GM21367 (cell line): Measurements from ENCODE around the gene NT5C3A.
"Not testable (repeated sequence)": the region's sequence is repeated elsewhere in the genome, so short reads cannot be mapped to it uniquely, and the experiment has no call there.

Experiments
- ATAC-seq: cut with Tn5 transposase; IDR thresholded peaks from one replicate; pipeline ENCODE4 v1.9.1; 2021; ENCODE audit not compliant: unreplicated experiment

The NT5C3A gene

GRCh38 chr7:33062023-33062781 is at the start of gene NT5C3A:
NT5C3A (minus strand) TSS chr7:33062776; CDS start chr7:33062705, 71 bp downstream.
- peak; percentile 35 for ATAC-seq

- no peak for ATAC-seq
Observed at GRCh38 chr7:33111614-33112013, 49.0 kb upstream of the NT5C3A start.

- ATAC-seq = no peak
Observed at GRCh38 chr7:33109758-33110238, 47.2 kb upstream of the NT5C3A start.

- peak; percentile 89 for ATAC-seq
Observed at GRCh38 chr7:33109005-33109757, 46.6 kb upstream of the NT5C3A start, which contains the start of gene RP9. RP9 (minus strand) TSS chr7:33109404; CDS start chr7:33109372, 32 bp downstream.

- no peak for ATAC-seq
Observed at GRCh38 chr7:33108554-33109004, 46.0 kb upstream of the NT5C3A start.

- peak; percentile 41 for ATAC-seq
Observed at GRCh38 chr7:33107136-33108066, 44.8 kb upstream of the NT5C3A start.

GRCh38 chr7:33101906-33102305 is 39.3 kb upstream of the NT5C3A start:
- no peak for ATAC-seq

GRCh38 chr7:33100770-33101169 is 38.2 kb upstream of the NT5C3A start:
- no peak for ATAC-seq

GRCh38 chr7:33099154-33099940 is 36.8 kb upstream of the NT5C3A start:
- no peak for ATAC-seq

- not testable (repeated sequence) for ATAC-seq
Observed at GRCh38 chr7:33094745-33095275, 32.2 kb upstream of the NT5C3A start.

- ATAC-seq = no peak
Observed at GRCh38 chr7:33093266-33093665, 30.7 kb upstream of the NT5C3A start.

- no peak for ATAC-seq
Observed at GRCh38 chr7:33091641-33092191, 29.1 kb upstream of the NT5C3A start.

GRCh38 chr7:33091111-33091531 is 28.5 kb upstream of the NT5C3A start:
- no peak for ATAC-seq

GRCh38 chr7:33089142-33089541 is 26.6 kb upstream of the NT5C3A start:
- no peak for ATAC-seq

GRCh38 chr7:33087858-33088257 is 25.3 kb upstream of the NT5C3A start:
- no peak for ATAC-seq

- ATAC-seq = no peak
Observed at GRCh38 chr7:33087356-33087755, 24.8 kb upstream of the NT5C3A start.

- no peak for ATAC-seq
Observed at GRCh38 chr7:33079763-33080690, 17.5 kb upstream of the NT5C3A start.

- no peak for ATAC-seq
Observed at GRCh38 chr7:33079096-33079495, 16.5 kb upstream of the NT5C3A start.
